Measurements from ENCODE around the gene EDNRB.
"Not testable (repeated sequence)": the region's sequence is repeated elsewhere in the genome, so short reads cannot be mapped to it uniquely, and the experiment has no call there.

EDNRB gene

DNA sequence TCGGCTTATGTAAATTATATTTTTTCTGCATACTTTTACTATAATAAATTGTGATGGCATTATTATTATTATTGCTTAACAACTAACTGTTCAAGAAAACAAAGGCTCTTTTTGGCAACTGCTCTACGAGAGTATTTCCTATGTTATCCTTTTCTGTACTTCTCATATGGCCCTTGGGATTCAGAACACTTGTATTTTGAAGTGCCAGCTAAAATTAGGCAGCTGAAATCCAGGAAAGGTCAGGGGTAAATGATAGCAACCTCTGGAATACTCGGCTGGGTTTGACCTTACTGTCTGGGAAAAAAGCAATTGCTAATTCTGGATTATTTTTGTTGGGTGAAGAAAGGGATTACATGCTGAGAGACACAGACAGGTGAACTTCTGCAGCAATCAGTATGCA, 23.9 kb downstream of the EDNRB start:
- no peak for DNase-seq

GRCh38 chr13:77893066-77893465, 25.6 kb downstream of the EDNRB start:
- DNase-seq, result no peak

DNA sequence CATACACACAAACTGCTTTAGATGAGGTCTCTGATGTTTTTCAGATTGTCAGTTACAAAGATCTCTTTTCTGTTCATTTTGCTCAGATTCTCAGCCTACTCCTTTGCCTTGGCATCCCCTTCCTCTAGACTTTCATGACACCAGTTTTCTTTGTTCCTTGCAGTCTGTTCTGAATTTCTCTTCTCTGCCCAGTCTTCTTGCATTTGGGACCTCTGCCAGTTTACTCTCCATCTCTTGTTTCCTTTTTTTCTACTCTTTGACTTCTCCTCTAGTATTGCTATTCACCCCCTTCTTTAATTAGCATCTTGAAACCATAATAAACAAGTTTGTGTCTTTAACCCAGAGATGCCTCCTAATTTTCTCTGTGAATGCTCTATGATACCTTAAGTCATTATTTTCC, 26.1 kb downstream of the EDNRB start:
- DNase-seq, result no peak

GRCh38 chr13:77891486-77891885, 27.1 kb downstream of the EDNRB start:
- no peak for DNase-seq

GRCh38 chr13:77891041-77891440, 27.6 kb downstream of the EDNRB start:
- DNase-seq, result no peak

DNA sequence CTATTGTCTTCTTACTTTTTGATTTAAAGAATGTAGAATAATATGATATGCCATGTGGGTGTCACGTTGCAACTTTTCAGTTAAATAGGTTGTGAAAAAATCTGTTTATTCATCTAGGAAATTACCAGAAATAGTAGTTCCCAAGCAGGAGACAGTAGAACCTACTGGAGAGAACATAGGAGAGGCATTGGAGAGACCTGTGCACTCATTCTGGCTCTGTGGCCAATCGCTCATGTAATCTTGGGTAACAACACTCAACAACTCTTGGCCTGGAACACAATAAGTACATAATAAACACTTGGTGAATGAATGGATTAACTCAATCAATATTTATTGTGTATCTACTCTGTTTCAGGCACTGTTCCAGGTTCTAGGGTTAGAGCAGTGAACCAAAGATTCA, 35.3 kb downstream of the EDNRB start:
- no peak for DNase-seq

DNA sequence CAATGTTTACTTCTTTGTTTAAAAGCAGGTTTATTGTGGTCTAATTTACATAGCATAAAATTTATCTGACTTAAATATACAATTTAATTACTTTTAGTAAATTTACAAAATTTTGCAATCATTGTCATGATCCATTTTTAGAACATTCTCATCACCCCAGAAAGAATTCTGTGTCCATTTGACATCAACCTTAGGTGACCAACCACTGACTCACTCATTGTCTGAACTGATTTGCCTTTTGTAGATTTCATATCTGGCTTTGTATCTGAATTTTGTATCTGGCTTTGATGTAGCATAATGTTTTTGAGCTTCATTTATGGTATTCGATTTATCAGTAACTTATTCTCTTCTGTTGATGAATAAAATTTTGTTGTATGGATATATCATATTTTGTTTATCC, 40.4 kb downstream of the EDNRB start:
- DNase-seq, result no peak

DNA sequence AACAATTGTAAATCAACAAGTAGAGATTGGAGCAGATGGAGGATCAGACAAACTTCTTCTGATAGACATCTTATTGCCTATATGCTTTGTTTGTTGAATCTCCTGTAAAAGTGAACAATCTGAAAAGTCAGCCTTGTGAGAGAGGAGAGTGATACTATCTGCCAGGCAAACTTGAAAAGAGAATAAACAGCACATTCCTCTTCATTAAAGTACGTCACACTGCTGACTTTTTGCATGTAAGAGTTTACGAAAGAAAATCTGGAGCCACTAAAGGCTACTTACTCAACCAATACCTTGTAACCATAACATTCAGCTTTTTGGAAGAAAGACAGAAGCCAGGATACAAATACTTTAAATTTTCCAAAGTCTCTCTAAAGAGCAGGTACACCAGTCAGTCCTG, 42.5 kb downstream of the EDNRB start:
- DNase-seq, result no peak

- DNase-seq, result no peak
Observed at GRCh38 chr13:77874406-77874805, 44.2 kb downstream of the EDNRB start.

GRCh38 chr13:77872995-77873394, 45.6 kb downstream of the EDNRB start:
- no peak for DNase-seq

DNA sequence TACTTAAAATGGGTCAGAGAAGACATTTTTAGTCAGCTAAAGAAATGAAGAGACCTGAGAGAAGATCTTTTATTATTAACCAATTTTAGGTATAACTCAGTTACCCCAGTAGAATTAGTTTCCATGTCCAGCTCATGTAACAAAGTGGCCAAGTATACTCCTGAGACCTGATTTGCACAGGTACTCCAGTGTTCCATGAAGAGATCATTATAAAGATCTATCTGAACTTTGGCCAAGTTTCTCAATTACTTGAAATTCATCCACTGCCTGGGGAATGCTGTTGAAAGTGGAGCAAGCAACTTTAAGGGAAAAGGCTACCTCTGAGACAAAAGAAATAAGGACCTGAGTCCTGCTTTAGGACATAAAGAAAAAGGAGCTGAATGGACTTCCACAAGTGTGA, 47.0 kb downstream of the EDNRB start:
- no peak for DNase-seq

DNA sequence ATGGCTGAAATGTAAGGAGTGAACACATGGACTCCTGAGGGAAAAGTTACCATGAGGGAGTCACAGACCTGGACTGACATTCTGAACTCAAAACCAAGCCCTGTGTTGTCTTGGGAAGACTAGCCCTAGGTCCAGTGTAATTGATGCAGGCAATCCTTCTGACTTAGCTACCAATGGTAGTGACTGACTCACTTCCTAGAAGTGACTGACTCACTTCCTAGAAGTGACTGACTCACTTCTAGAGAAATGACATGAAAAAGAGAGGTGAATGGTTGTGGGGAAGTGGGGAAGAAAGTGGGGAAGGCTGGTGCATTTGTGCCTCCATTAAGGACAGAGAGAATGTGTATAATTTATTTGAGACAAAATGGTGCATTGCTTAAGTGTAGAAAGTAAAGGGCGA, 49.9 kb downstream of the EDNRB start:
- no peak for DNase-seq

DNA sequence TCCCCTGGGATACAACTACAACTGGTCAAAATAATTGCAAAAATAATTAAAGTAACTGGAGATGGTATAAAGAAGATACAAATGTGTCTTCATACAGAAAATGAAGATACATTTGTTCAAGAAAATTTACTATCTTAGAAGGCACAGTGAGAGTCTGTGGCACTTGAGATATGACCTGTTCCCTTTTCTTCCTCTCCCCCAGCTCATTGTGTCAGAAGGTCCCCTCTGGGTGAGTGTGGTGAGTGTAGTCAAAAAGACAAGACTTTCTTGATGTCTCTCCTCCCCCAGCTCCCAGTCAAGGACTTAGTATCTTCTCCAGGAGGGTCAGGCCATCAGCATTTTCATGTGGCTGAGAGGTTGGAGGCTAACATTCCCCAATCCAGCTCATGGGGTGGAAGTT, 51.7 kb downstream of the EDNRB start:
- no peak for DNase-seq

- DNase-seq, result no peak
Observed at GRCh38 chr13:77865622-77866021, 53.0 kb downstream of the EDNRB start.

- no peak for DNase-seq
Observed at GRCh38 chr13:77863144-77863543, 55.5 kb downstream of the EDNRB start.

DNA sequence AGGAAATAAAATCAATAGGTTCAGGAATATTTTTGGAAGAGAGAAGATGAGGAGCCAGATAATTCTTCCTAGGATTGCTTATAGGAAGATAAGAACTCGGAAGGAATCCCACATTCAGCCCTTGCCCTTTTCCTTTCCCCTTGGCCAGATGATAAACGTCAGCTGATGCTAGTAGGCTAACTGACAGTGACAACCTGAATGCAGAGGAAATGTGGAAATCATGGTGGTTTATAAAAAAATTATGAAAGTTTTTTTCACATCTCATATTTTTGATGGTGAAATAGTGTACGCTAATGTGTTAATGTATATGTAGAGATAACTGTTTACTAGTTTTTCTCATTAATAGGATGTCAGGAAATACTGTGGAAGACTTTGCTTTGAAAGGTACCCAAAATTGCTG, 56.9 kb downstream of the EDNRB start:
- DNase-seq, result no peak

- DNase-seq, result no peak
Observed at GRCh38 chr13:77860507-77860981, 58.1 kb downstream of the EDNRB start.

DNA sequence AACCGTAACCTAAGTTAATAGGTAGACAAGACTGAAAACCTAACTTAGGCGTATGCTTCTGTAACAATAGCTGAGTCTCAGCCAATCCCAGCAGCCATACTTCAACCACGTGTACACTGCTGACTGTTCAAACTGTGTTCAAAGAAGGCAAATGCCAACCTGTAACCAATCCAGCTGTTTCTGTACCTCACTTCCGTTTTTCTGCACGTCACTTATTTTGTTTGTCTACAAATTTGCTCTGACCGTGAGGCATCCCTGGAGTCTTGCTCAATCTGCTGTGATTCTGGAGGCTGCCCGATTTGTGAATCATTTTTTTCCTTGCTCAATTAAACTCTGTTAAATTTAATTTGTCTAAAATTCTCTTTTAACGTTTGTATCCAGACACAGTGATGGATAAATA, 59.2 kb downstream of the EDNRB start:
- DNase-seq, result no peak

DNA sequence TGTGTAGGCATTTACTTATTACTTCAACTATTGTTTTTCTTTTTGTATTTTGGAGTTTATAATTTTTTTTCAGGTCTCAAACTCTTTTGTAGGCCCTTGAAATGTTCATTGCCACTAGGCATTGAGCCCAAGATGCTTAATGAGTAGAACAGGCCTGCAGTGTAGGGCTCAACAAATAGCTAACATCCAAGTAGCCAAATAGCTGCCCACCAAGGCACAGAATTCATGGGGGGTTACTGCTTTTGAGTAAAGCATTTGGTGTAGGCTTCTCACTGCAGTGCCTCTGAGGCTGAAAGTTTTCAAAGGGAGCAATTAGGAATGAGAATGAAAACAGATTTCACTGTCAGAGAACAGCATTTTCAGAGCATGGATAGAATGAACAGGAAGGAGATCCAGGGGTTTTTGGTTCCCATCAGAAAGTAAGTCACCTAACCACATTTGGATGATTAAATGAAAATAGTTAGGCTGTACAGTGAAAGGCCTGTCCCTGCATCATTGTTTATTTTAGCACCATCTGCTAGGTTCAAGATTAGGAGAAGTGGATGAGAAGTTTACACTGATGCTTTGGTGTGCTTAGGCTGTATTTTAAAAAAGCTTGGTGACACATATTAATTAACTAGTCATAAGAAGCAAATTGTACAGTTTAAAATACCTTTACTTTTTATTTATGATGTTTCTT, 61.0 kb downstream of the EDNRB start:
- no peak for DNase-seq

DNA sequence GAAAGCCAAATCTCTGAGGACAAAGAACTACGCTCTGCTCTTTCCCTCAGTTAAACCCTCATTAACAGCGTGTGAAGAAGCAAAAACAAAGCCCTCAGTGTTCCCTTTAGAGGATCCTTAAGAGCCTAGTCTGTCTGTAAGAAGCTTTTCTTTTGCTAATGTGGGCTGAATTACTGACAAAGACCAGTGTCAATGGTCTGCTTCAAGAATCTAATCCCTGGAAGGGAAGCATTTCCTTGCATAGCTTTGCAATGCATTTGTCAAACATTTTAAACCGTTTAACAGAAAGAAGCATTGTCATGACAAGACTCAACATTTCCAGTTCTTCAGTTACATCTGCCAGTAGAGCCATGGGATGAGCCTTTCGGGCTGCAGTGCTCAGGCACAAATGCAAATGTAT, 64.9 kb downstream of the EDNRB start:
- no peak for DNase-seq

DNA sequence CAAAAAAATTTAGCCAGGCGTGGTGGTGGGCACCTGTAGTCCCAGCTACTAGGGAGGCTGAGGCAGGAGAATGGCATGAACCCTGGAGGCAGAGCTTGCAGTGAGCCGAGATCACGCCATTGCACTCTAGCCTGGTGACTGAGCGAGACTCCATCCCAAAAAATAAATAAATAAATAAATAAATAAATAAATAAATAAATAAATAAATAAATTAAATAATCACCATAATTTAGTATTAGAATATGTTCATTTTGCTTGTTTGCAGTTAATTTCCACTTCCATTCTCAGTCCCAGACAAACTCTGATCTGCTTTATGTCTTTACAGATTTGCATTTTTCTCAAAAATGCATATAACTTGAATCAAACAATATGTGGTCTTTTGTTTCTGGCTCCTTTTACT, 70.6 kb downstream of the EDNRB start:
- DNase-seq, result not testable (repeated sequence)

GRCh38 chr13:77846173-77846572, 72.5 kb downstream of the EDNRB start:
- no peak for DNase-seq

Measured in activated CD8-positive, alpha-beta memory T cell treated with anti-CD3 and anti-CD28 coated beads, Interleukin-2, amount 50 U/mL, for 48 hours (primary cell).